Astrocyte of the spinal cord (primary cell): ENCODE data around the gene MGLL.
A peak's percentile ranks its signal among the peaks of the same experiment; 100 is the strongest.

Source experiments
- DNase-seq: peaks from one replicate; pipeline ENCODE4 v3.0.0; 2011; ENCODE audit warnings: low read depth, low spot score
- H3K4me3 ChIP-seq: 2 replicates; pipeline ENCODE4 v1.5.1; 2011; ENCODE audit warnings: low read depth, mild to moderate bottlenecking, low read length, moderate library complexity
- in situ Hi-C: cut with HindIII; loops from 2 replicates; pipeline ENCODE4 v1.10.0; 2017; ENCODE audit warnings: low sequenced_read_pairs
- TF ChIP-seq, protein P1 (sequence below): IDR thresholded peaks from 2 replicates; pipeline ENCODE4 v1.5.1; 2012; ENCODE audit warnings: low read depth, mild to moderate bottlenecking, low read length, inconsistent platforms

The MGLL gene

DNA sequence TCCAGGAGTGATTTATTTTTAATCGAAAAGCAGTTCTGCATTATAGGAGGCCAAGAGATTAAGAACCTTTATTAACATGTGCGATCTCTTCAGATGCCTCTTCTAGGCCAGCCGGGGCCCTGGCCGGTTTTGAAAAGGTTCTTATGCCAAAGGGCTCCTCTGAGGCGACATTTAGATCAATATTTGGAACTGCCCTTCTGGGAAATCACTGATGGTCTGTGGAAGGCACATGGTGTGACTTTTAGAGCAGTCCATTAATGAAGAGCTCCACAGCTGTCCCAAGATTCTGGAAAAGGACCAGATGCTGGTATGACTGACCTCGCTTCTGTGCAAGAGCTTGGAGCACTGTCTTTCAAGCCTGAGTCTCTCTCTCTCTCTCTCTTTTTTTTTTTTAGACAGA, 19.7 kb downstream of the MGLL start:
- TF ChIP-seq, protein P1, sequence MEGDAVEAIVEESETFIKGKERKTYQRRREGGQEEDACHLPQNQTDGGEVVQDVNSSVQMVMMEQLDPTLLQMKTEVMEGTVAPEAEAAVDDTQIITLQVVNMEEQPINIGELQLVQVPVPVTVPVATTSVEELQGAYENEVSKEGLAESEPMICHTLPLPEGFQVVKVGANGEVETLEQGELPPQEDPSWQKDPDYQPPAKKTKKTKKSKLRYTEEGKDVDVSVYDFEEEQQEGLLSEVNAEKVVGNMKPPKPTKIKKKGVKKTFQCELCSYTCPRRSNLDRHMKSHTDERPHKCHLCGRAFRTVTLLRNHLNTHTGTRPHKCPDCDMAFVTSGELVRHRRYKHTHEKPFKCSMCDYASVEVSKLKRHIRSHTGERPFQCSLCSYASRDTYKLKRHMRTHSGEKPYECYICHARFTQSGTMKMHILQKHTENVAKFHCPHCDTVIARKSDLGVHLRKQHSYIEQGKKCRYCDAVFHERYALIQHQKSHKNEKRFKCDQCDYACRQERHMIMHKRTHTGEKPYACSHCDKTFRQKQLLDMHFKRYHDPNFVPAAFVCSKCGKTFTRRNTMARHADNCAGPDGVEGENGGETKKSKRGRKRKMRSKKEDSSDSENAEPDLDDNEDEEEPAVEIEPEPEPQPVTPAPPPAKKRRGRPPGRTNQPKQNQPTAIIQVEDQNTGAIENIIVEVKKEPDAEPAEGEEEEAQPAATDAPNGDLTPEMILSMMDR, result no peak
- in situ Hi-C loops, result no loop called here
- DNase-seq, result no peak
- no peak overlapping the region for H3K4me3 ChIP-seq

DNA sequence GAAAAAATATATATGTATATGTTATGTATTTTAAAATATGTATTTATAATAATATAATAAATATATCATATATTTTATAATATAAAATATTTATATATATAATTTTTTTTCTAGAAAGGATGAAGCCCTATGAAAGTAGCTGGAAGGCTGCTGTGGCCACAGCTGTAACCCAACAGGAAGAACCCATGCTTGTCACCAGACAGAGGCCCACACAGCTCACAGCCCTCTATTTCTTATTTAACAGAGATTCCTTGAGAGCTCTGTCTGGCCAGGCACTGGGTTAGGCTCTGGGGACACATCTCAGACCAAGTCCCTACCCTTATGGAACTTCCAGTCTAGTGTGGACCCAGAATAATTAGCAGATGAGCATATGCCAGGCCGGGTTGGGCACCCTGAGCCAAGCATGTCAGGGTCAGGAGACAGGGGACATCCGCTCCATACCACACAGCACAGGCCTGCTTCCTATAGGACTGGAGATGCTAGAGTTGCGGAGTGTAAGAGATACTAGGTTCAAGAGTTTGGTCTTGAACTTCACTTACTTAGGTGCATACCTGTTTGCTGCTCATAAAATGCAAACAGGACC, 20.5 kb downstream of the MGLL start:
- in situ Hi-C loops, result no loop called here
- no peak for DNase-seq
- no peak overlapping the region for H3K4me3 ChIP-seq
- TF ChIP-seq, protein P1, result no peak

DNA sequence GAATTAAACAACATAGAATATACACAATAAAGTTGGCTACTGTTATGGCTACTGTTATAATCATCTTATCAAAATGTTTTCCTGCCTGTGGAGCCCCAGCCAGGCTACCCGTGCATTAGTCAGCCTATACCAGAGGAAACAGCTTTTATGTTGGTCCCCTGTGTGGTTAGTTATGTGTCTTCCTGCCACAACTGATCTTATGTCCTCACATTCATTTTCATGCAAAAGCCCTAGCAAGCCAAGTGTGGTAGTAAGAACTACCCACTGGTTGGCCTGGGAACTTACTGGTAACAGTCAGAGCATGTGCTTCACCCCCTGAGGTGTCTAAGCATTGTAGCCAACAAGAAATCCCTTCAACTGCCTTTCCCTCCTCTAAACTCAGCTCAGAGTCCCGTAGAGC, 21.8 kb downstream of the MGLL start:
- H3K4me3 ChIP-seq, result no peak overlapping the region
- peak; percentile 84 for DNase-seq
- in situ Hi-C loops, result no loop called here
- TF ChIP-seq, protein P1, result no peak

DNA sequence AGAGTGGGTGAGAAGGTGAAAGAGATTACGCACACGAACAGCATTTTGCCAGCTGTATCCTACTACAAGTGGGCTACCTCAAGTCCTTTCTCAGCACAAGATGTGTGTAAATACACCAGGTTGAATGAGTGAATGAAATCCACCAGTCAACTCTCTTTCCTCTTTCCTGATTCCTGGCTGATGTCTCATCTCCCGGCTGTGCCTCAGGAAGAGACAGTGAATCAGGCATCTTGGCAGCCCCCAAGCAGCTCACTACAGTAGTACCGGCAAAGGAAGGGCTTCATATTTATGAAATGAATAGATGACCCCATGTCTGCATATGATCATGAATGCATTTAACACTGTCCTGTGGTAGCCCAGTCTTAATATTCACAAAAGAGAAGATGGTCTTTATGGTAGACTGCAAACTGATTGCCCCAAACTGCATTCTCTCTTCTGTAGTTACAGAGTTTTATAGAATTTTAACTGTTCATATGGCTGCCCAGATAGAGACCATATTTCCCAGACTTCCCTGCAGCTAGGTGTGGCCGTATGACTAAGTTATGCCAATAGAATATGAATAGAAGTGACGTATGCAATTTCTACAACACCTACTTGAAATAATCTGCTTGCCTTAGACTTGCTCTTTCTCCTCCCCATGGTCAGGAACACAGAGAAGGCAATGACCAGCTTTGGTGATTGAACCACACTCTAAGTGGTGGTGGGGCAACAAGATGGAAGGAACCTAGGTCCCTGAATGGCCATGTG, 22.7 kb downstream of the MGLL start:
- in situ Hi-C loops, result no loop called here
- H3K4me3 ChIP-seq, result no peak overlapping the region
- TF ChIP-seq, protein P1, result no peak
- peak; percentile 90 for DNase-seq

DNA sequence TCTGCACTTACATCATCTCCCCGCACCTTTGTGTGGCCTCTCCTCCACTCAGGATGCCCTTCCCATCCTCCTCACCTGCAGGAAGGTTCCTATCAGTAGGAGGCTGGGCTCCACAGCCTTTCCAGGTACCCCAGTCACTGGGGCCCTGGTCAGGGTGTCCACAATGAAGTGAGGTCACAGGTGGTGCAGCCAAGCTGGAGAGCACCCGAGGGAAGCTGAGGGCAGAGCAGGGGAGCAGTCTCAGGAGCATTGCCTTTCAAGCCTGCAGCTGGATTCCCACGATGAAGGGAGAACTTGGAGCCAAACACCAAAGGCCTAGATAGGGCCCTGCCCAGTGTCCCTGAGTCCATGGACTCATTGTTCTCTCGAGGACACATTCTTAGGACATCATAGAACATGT, 23.6 kb downstream of the MGLL start:
- TF ChIP-seq, protein P1, result no peak
- in situ Hi-C loops, result no loop called here
- no peak for DNase-seq
- H3K4me3 ChIP-seq, result no peak overlapping the region

DNA sequence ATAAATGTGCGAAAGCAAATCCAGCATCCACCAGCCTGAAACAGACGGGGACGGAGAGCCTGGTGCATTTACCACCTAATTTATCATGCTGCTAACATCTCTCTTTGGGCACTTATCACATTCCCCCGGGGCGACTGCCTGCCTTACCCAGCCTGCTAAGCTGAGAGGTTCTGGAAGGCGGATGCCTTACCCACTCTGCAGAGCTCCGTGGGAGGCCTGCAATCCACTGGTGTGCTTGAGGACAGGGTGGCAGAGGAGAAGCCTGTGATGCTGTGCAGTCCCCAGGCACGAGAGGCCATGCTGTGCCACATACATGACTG, 25.5 kb downstream of the MGLL start:
- in situ Hi-C loops, result no loop called here

More for the DNA sequence above, 25.5 kb downstream of the MGLL start:
- no peak overlapping the region for H3K4me3 ChIP-seq
- TF ChIP-seq, protein P1, result no peak
- no peak for DNase-seq
